ENCODE results near the gene SULT1E1.

The SULT1E1 gene

GRCh38 chr4:69832326-69833030 is 27.5 kb downstream of the SULT1E1 start:
- TF ChIP-seq POLR2AphosphoS5 (IDR thresholded peaks at IDR 0.05; ENCODE audit: low read depth) (no peak), GABPA (IDR thresholded peaks at IDR 0.05; ENCODE audit: low read depth) (no peak), CTCF (IDR thresholded peaks at IDR 0.05; ENCODE audit: insufficient read depth, low read length) (no peak), SPI1 (IDR thresholded peaks at IDR 0.05; ENCODE audit: borderline replicate concordance, low read depth) (no peak), REST (IDR thresholded peaks at IDR 0.05; ENCODE audit: insufficient replicate concordance, low read depth) (no peak)
- H3K27ac ChIP-seq (replicated peaks): peak overlapping the region; percentile 95

GRCh38 chr4:69831646-69832325 is 28.2 kb downstream of the SULT1E1 start:
- peak overlapping the region; percentile 95 for H3K27ac ChIP-seq (replicated peaks)
- TF ChIP-seq CTCF (IDR thresholded peaks at IDR 0.05; ENCODE audit: insufficient read depth, low read length) (no peak), GABPA (IDR thresholded peaks at IDR 0.05; ENCODE audit: low read depth) (peak; percentile 48), SPI1 (IDR thresholded peaks at IDR 0.05; ENCODE audit: borderline replicate concordance, low read depth) (peak; percentile 100), POLR2AphosphoS5 (IDR thresholded peaks at IDR 0.05; ENCODE audit: low read depth) (peak; percentile 87)
- H3K4me3 ChIP-seq (replicated peaks; ENCODE audit: insufficient read depth, low read length): peak overlapping the region; percentile 17
- no peaks in the 10 kb centered on the region for H3K27me3 ChIP-seq (ENCODE audit: insufficient read depth, poor library complexity, severe bottlenecking)
- peak; percentile 87 to 93 for DNase-seq (ENCODE audit: low read depth in 1 of 2, low spot score in 1 of 2)

More at GRCh38 chr4:69832326-69833030, 27.5 kb downstream of the SULT1E1 start:
- peak in 1 of 2 experiments; percentile 31 for DNase-seq (ENCODE audit: low read depth in 1 of 2, low spot score in 1 of 2)
- no peaks in the 10 kb centered on the region for H3K27me3 ChIP-seq (ENCODE audit: insufficient read depth, poor library complexity, severe bottlenecking)
- H3K4me3 ChIP-seq (replicated peaks; ENCODE audit: insufficient read depth, low read length): no peak overlapping the region

- TF ChIP-seq GABPA (IDR thresholded peaks at IDR 0.05; ENCODE audit: low read depth) (no peak), SPI1 (IDR thresholded peaks at IDR 0.05; ENCODE audit: borderline replicate concordance, low read depth) (no peak), REST (IDR thresholded peaks at IDR 0.05; ENCODE audit: insufficient replicate concordance, low read depth) (no peak), CTCF (IDR thresholded peaks at IDR 0.05; ENCODE audit: insufficient read depth, low read length) (no peak), POLR2AphosphoS5 (IDR thresholded peaks at IDR 0.05; ENCODE audit: low read depth) (no peak)
- peak overlapping the region; percentile 17; the same call in 1 of the 2 replicates for H3K4me3 ChIP-seq (replicated peaks; ENCODE audit: insufficient read depth, low read length)
- DNase-seq (ENCODE audit: low read depth in 1 of 2, low spot score in 1 of 2): no peak
- H3K27me3 ChIP-seq (ENCODE audit: insufficient read depth, poor library complexity, severe bottlenecking): no peaks in the 10 kb centered on the region
- peak overlapping the region; percentile 95 for H3K27ac ChIP-seq (replicated peaks)
Observed at GRCh38 chr4:69831270-69831627, 28.7 kb downstream of the SULT1E1 start.

Data from HL-60 (cell line).